Measurements from ENCODE around the gene TANGO6.

TANGO6 gene

GRCh38 chr16:69133373-69133954, 290.1 kb downstream of the TANGO6 start:
- no peak for DNase-seq (ENCODE audit: low read depth in 2 of 3, low spot score in 1 of 3)
